Ovary (tissue), 9 donors: ENCODE data around the gene KRTAP10-5. TPM values are rescaled to one million over a fixed set of nuclear protein-coding genes. Genes with fewer than 3 reads are reported as not detected.
"Not testable (repeated sequence)": the region's sequence is repeated elsewhere in the genome, so short reads cannot be mapped to it uniquely, and the experiment has no call there.

Experiments
- DNase-seq, 5 donors: peaks; one replicate each; pipeline ENCODE4 v3.0.0-alpha.2; 2019 to 2020
- H3K27ac ChIP-seq, 2 donors: fragments of 200-600 bp; one replicate each; pipeline versions ENCODE4 v1.5.1 to v1.8.0; 2019 to 2022
- H3K27me3 ChIP-seq: fragments of 200-600 bp; one replicate; pipeline ENCODE4 v1.8.0; 2022
- H3K36me3 ChIP-seq: fragments of 200-600 bp; sonication (generic); one replicate; pipeline ENCODE4 v1.5.1; 2019
- H3K4me1 ChIP-seq: one replicate; pipeline ENCODE4 v1.8.1; 2013; ENCODE audit warnings: mild to moderate bottlenecking, moderate library complexity; ENCODE audit not compliant: insufficient read depth
- H3K4me3 ChIP-seq: fragments of 200-600 bp; sonication (generic); one replicate; pipeline ENCODE4 v1.5.1; 2017
- H3K9me3 ChIP-seq, 2 donors: fragments of 200-600 bp in 1 of 2; sonication (generic) in 1 of 2; one replicate each; pipeline versions ENCODE4 v1.5.1 to v1.8.1; 2013 to 2019; ENCODE audit warnings: mild to moderate bottlenecking in 1 of 2, moderate library complexity in 1 of 2
- EP300 ChIP-seq: sonication (generic); formaldehyde crosslinking; IDR thresholded peaks from one replicate; pipeline ENCODE4 v1.6.1; 2017; ENCODE audit warnings: antibody characterized with exemption
- POLR2A ChIP-seq: fragments of 450-650 bp; IDR thresholded peaks from one replicate; pipeline ENCODE4 v1.6.1; 2017; ENCODE audit warnings: antibody characterized with exemption, mild to moderate bottlenecking, moderate library complexity
- WGBS, 3 donors: extraction: QIAGEN DNeasy Blood & Tissue Kit in 1 of 3; methylation state at CpG; one replicate each; pipeline versions ENCODE4 v1.1.5 to v1.1.7; 2013 to 2017; 5-methylcytosine and 5-hydroxymethylcytosine counted together
- intact Hi-C, 4 donors: fragments of 100-400 bp; cut with DNase I; formaldehyde crosslinking; loops; one replicate each; pipeline versions ENCODE4 v1.11.0 to v1.15.1; 2022 to 2023
- polyA plus RNA-seq, 2 donors: library from polyadenylated mRNA; stranded (reverse); fragments of 200-250 nt in 1 of 2; fragments of 350-450 nt in 1 of 2; fragmentation: Illumina TruSeq in 1 of 2; extraction: RNeasy Lipid Tissue Mini Kit (QIAGEN cat#74804) in 1 of 2; gene quantifications; one replicate each; pipeline ENCODE4 v1.2.3, GENCODE V29; 2013 to 2014
- total RNA-seq, 7 donors: library from RNA; depleted of rRNA in 2 of 7; stranded (reverse); fragments of >200 nt in 2 of 7; fragmentation: NEBNext Ultra II Directional in 3 of 7; extraction: Animal tissue kit (Norgen Biotek cat#: 25700) in 3 of 7; gene quantifications; one replicate each; pipeline versions ENCODE4 v1.1.0 to v1.2.4, GENCODE V29; 2016 to 2023
- TF ChIP-seq, protein P1 (sequence below), 3 donors: fragments of 450-650 bp in 2 of 3; fragments of 200-600 bp in 1 of 3; IDR thresholded peaks; one replicate each; pipeline versions ENCODE4 v1.5.1 to v1.8.0; 2016 to 2022; ENCODE audit warnings: antibody characterized with exemption in 3 of 3, mild to moderate bottlenecking in 1 of 3
- donor health status: DM: no; HTN: no; CAD: no; lungs with moderate emphysema.
- donor health status: DM: no; HTN: no; CAD: no.
- donor health status: Bipolar disorder and iron deficiency.
- donor health status: DM: yes; HTN: yes; CAD: no.
- donor health status: DM: no; HTN: no; CAD: no.
- donor health status: DM: yes; HTN: yes; CAD: no.

KRTAP10-5 gene
- total and polyA plus RNA-seq, 9 donors = not detected

DNA sequence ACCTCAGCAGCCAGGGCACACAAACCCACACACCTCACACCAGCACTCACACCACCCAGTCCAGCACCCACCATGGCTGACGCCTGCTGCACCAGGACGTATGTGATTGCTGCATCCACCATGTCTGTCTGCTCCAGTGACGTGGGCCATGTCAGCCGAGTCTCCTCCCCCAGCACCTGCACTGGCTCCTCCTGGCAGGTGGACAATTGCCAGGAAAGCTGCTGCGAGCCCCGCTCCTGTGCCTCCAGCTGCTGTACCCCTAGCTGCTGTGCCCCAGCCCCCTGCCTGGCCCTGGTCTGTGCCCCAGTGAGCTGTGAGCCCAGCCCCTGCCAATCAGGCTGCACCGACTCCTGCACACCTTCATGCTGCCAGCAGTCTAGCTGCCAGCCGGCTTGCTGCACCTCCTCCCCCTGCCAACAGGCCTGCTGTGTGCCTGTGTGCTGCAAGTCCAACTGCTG, 31.7 kb upstream of the KRTAP10-5 start, which contains the start of gene KRTAP10-8:
TSS of gene KRTAP10-8 (plus strand) at position 51 of the 458 bp plus-strand sequence. CDS start at position 73, 22 bp downstream.
- no peaks in the 10 kb centered on the region for H3K36me3 ChIP-seq
- DNase-seq = no peak
- TF ChIP-seq, protein P1, sequence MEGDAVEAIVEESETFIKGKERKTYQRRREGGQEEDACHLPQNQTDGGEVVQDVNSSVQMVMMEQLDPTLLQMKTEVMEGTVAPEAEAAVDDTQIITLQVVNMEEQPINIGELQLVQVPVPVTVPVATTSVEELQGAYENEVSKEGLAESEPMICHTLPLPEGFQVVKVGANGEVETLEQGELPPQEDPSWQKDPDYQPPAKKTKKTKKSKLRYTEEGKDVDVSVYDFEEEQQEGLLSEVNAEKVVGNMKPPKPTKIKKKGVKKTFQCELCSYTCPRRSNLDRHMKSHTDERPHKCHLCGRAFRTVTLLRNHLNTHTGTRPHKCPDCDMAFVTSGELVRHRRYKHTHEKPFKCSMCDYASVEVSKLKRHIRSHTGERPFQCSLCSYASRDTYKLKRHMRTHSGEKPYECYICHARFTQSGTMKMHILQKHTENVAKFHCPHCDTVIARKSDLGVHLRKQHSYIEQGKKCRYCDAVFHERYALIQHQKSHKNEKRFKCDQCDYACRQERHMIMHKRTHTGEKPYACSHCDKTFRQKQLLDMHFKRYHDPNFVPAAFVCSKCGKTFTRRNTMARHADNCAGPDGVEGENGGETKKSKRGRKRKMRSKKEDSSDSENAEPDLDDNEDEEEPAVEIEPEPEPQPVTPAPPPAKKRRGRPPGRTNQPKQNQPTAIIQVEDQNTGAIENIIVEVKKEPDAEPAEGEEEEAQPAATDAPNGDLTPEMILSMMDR (IDR thresholded peaks at IDR 0.05) = no peak
- TF ChIP-seq EP300 (no peak), POLR2A (no peak)
- no peak within 1 kb of the TSS for H3K27ac ChIP-seq
- intact Hi-C loops = no loop called here
- H3K4me1 ChIP-seq = no peaks in the 10 kb centered on the region
- H3K9me3 ChIP-seq = no peaks in the 10 kb centered on the region
- no peak within 1 kb of the TSS for H3K4me3 ChIP-seq
- no peaks in the 10 kb centered on the region for H3K27me3 ChIP-seq
- WGBS, 3 donors = 74 to 89% (median 84%) methylated on average over 6 to 8 of the region's 8 CpGs

GRCh38 chr21:44611551-44611950, 31.1 kb upstream of the KRTAP10-5 start:
- no peak overlapping the region for H3K27ac ChIP-seq
- H3K4me1 ChIP-seq = no peaks in the 10 kb centered on the region
- no peaks in the 10 kb centered on the region for H3K9me3 ChIP-seq
- H3K27me3 ChIP-seq = no peaks in the 10 kb centered on the region
- no peak for DNase-seq
- intact Hi-C loops = no loop called here
- 84 to 90% (median 89%) methylated on average over 4 of the region's 4 CpGs for WGBS, 3 donors
- H3K4me3 ChIP-seq = no peak overlapping the region
- TF ChIP-seq EP300 = no peak
- TF ChIP-seq, protein P1 (IDR thresholded peaks at IDR 0.05) = no peak
- no peak for TF ChIP-seq POLR2A
- no peaks in the 10 kb centered on the region for H3K36me3 ChIP-seq

- 91 to 95% (median 92%) methylated on average over 7 of the region's 7 CpGs for WGBS, 3 donors
These were observed 29.9 kb upstream of the KRTAP10-5 start for GRCh38 chr21:44610157-44610843.

DNA sequence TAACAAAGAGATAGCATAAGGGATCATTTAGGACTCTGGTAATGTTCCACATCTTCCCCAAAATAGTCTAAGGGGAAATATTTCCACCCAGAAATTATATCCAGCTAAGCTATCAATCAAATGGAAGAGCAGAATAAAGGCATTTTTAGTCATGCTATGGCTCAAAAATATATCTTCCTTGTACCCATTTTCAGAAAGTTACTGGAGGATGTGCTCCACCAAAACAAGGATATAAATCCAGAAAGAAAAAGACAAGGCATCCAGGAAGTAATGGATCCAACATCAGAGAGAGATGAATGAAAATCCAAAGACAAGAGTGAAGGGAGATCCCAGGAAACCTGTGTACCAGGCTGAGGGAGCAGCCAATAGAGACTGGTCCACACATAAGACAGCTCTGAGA, 28.8 kb upstream of the KRTAP10-5 start:
- Histone ChIP-seq H3K27me3 (no peaks in the 10 kb centered on the region), H3K4me3 (no peak overlapping the region), H3K36me3 (no peaks in the 10 kb centered on the region), H3K9me3 (no peaks in the 10 kb centered on the region), H3K4me1 (no peaks in the 10 kb centered on the region), H3K27ac (no peak overlapping the region)
- DNase-seq = no peak
- intact Hi-C loops = no loop called here
- TF ChIP-seq, protein P1 (IDR thresholded peaks at IDR 0.05) = no peak
- TF ChIP-seq EP300 (no peak), POLR2A (no peak)

More at GRCh38 chr21:44610157-44610843, 29.9 kb upstream of the KRTAP10-5 start:
- intact Hi-C loops, H3K27ac ChIP-seq, H3K4me3 ChIP-seq, DNase-seq, H3K36me3 ChIP-seq, H3K4me1 ChIP-seq, H3K27me3 ChIP-seq, H3K9me3 ChIP-seq: not testable (repeated sequence)

DNA sequence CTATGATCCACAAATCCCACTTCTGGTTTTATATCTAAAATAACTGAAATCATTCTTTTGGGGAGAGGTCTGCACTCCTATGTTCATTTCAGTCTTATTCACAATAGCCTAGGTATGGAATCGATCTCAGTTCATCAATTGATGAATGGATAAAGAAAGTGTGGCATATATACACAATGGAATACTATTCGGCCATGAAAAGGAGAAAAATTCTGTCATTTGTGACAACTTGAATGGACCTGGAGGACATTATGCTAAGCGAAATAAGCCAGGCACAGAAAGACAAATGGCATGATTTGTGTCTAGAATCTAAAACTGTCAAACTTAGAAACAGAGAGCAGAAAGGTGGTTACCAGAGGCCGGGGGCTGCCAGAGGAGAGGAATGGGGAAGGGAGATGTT, 26.1 kb upstream of the KRTAP10-5 start:
- Histone ChIP-seq H3K27ac (no peak overlapping the region), H3K36me3 (no peaks in the 10 kb centered on the region), H3K4me1 (no peaks in the 10 kb centered on the region), H3K27me3 (no peaks in the 10 kb centered on the region), H3K4me3 (no peak overlapping the region), H3K9me3 (no peaks in the 10 kb centered on the region)
- WGBS, 3 donors = 70 to 75% (median 73%) methylated on average over 4 of the region's 4 CpGs
- no peak for TF ChIP-seq EP300
- TF ChIP-seq POLR2A = no peak
- TF ChIP-seq, protein P1 (IDR thresholded peaks at IDR 0.05) = no peak
- intact Hi-C loops = no loop called here
- DNase-seq = no peak
